K562 (cell line): Measurements from ENCODE around the gene USP49. TPM values are rescaled to one million over a fixed set of nuclear protein-coding genes. Genes with fewer than 3 reads are reported as not detected.

ENCODE experiments used
- ARID1B ChIP-seq: fragments of 450-650 bp; IDR thresholded peaks from 2 replicates; pipeline ENCODE4 v1.6.1; 2016; ENCODE audit warnings: antibody characterized with exemption, mild to moderate bottlenecking, inconsistent platforms
- ASH1L ChIP-seq: fragments of 450-650 bp; IDR thresholded peaks from 2 replicates; pipeline ENCODE4 v1.6.1; 2018; ENCODE audit warnings: borderline replicate concordance, mild to moderate bottlenecking, low read depth; ENCODE audit not compliant: partially characterized antibody
- BDP1 ChIP-seq: IDR thresholded peaks from 3 replicates; pipeline ENCODE4 v1.6.1; 2011; ENCODE audit not compliant: insufficient read length, insufficient read depth
- FOXJ2 ChIP-seq: fragments of 200-800 bp; sonication (Bioruptor generic); IDR thresholded peaks from 2 replicates; pipeline ENCODE4 v1.6.1; 2016; ENCODE audit warnings: missing genetic modification characterization, missing compliant biosample characterization
- JUN ChIP-seq, 2 experiments: sonication (generic) in 1 of 2; formaldehyde crosslinking in 1 of 2; IDR thresholded peaks; 2 replicates each; pipeline versions ENCODE4 v1.6.1 to v1.8.0; 2012 to 2022; ENCODE audit warnings: borderline replicate concordance in 2 of 2, mild to moderate bottlenecking in 2 of 2, improper control_type of control experiment in 1 of 2, low read depth in 1 of 2, low read length in 1 of 2, missing genetic modification reagents in 1 of 2
- MTA3 ChIP-seq: fragments of 450-650 bp; formaldehyde crosslinking; IDR thresholded peaks from 2 replicates; pipeline ENCODE4 v1.6.1; 2017; ENCODE audit warnings: mild to moderate bottlenecking, borderline replicate concordance
- MYC ChIP-seq, 2 experiments: fragments of 250-450 bp in 1 of 2; sonication (Bioruptor Pico) in 1 of 2; IDR thresholded peaks; 2 replicates each; pipeline versions ENCODE4 v1.5.1 to v1.6.1; 2012 to 2021; ENCODE audit warnings: low read depth in 2 of 2, borderline replicate concordance in 1 of 2, improper control_type of control experiment in 1 of 2, low read length in 1 of 2, mild to moderate bottlenecking in 1 of 2, moderate library complexity in 1 of 2
- MYNN ChIP-seq, 2 experiments: sonication (generic); formaldehyde crosslinking in 1 of 2; IDR thresholded peaks; 2 replicates each; pipeline versions ENCODE4 v1.5.0 to v1.6.1; 2016 to 2020; ENCODE audit warnings: antibody characterized with exemption in 1 of 2, missing genetic modification reagents in 1 of 2
- NCOR1 ChIP-seq: fragments of 450-650 bp; IDR thresholded peaks from 2 replicates; pipeline ENCODE4 v1.6.1; 2016; ENCODE audit warnings: mild to moderate bottlenecking, moderate library complexity
- NUFIP1 ChIP-seq: fragments of 450-650 bp; IDR thresholded peaks from 2 replicates; pipeline ENCODE4 v1.6.1; 2018; ENCODE audit not compliant: partially characterized antibody
- PHF21A ChIP-seq: fragments of 450-650 bp; IDR thresholded peaks from 2 replicates; pipeline ENCODE4 v1.6.1; 2017; ENCODE audit warnings: low read depth, borderline replicate concordance
- PHF8 ChIP-seq: fragments of 200-600 bp; sonication (generic); IDR thresholded peaks from 2 replicates; pipeline ENCODE4 v1.6.1; 2012; ENCODE audit warnings: mixed run types, mild to moderate bottlenecking, inconsistent platforms, low read length, moderate library complexity, borderline replicate concordance
- RFX5 ChIP-seq: IDR thresholded peaks from 2 replicates; pipeline ENCODE4 v1.6.1; 2011; ENCODE audit warnings: low read depth, mild to moderate bottlenecking, improper control_type of control experiment, low read length
- SMARCB1 ChIP-seq: IDR thresholded peaks from 2 replicates; pipeline ENCODE4 v1.6.1; 2011; ENCODE audit warnings: improper control_type of control experiment, low read depth; ENCODE audit not compliant: insufficient read length
- SNIP1 ChIP-seq: fragments of 450-650 bp; IDR thresholded peaks from 2 replicates; pipeline ENCODE4 v1.7.1; 2017; ENCODE audit warnings: low read depth, mild to moderate bottlenecking
- SREBF2 ChIP-seq: sonication (generic); formaldehyde crosslinking; IDR thresholded peaks from 2 replicates; pipeline ENCODE4 v1.4.0; 2020; ENCODE audit warnings: mild to moderate bottlenecking, missing genetic modification reagents
- TBP ChIP-seq: optimal IDR thresholded peaks from 2 replicates; pipeline ENCODE3; 2011; ENCODE audit warnings: low read depth, low read length, improper control_type of control experiment
- TEAD1 ChIP-seq, 2 experiments: fragments of 450-650 bp in 1 of 2; sonication (generic) in 1 of 2; formaldehyde crosslinking; IDR thresholded peaks; 2 replicates each; pipeline versions ENCODE4 v1.4.0 to v1.8.0; 2020 to 2022; ENCODE audit warnings: mild to moderate bottlenecking in 2 of 2, missing genetic modification reagents in 1 of 2
- ZC3H4 ChIP-seq: sonication (generic); formaldehyde crosslinking; IDR thresholded peaks from 2 replicates; pipeline ENCODE4 v1.9.0; 2021; ENCODE audit warnings: missing genetic modification reagents, borderline replicate concordance
- ZNF12 ChIP-seq: sonication (generic); formaldehyde crosslinking; IDR thresholded peaks from 2 replicates; pipeline ENCODE4 v1.4.0; 2020; ENCODE audit warnings: mild to moderate bottlenecking, missing genetic modification reagents
- ZNF316 ChIP-seq: fragments of 450-650 bp; IDR thresholded peaks from 2 replicates; pipeline ENCODE4 v1.6.1; 2016
- ZNF445 ChIP-seq: fragments of 250-450 bp; sonication (Bioruptor Pico); IDR thresholded peaks from 2 replicates; pipeline ENCODE4 v1.4.0; 2020; ENCODE audit warnings: low read depth, mild to moderate bottlenecking, moderate library complexity
- ZNF699 ChIP-seq: fragments of 250-450 bp; sonication (Bioruptor Pico); IDR thresholded peaks from 2 replicates; pipeline ENCODE4 v1.8.0; 2021; ENCODE audit warnings: mild to moderate bottlenecking, moderate library complexity; ENCODE audit not compliant: insufficient replicate concordance
- ZSCAN29 ChIP-seq: fragments of 450-650 bp; IDR thresholded peaks from 2 replicates; pipeline ENCODE4 v1.6.1; 2017
- polyA plus RNA-seq, 8 experiments: library from polyadenylated mRNA; depleted of rRNA in 4 of 8; stranded (reverse) in 5 of 8; unstranded in 3 of 8; fragments of >200 nt; fragmentation: Nextera tagmentation in 2 of 8; fragmentation: Illumina TruSeq in 1 of 8; extraction: Ambion mirVana in 2 of 8; extraction: Trizol in 1 of 8; gene quantifications; 2 replicates each; pipeline versions ENCODE4 v1.2.1 to v1.2.3, GENCODE V29; 2011 to 2014; ENCODE audit warnings: inconsistent platforms in 1 of 8, missing spikeins in 1 of 8
- total RNA-seq, 7 experiments: library from RNA; depleted of rRNA in 6 of 7; stranded (reverse); fragments of >200 nt in 6 of 7; fragmentation: Illumina TruSeq in 2 of 7; extraction: Trizol in 2 of 7; gene quantifications; 2 replicates each; pipeline versions ENCODE4 v1.2.1 to v1.2.3, GENCODE V29; 2011 to 2021; ENCODE audit warnings: low replicate concordance in 1 of 7
- TF ChIP-seq, protein P1 (sequence below): fragments of 250-450 bp; sonication (Bioruptor Pico); IDR thresholded peaks from 2 replicates; pipeline ENCODE4 v1.8.0; 2022; ENCODE audit warnings: moderate library complexity, mild to moderate bottlenecking, inconsistent platforms
- TF ChIP-seq, protein P2 (sequence below): fragments of 250-450 bp; sonication (Bioruptor Pico); IDR thresholded peaks from 2 replicates; pipeline ENCODE4 v1.4.0; 2020; ENCODE audit warnings: mild to moderate bottlenecking, moderate library complexity

Gene USP49
- total and polyA plus RNA-seq, 9 of the 15 experiments (the other 6 are each of a cell fraction or from before 2014, with no cell fraction given) = 1.0 to 9.9 (median 6.5) TPM

- no peak for TF ChIP-seq FOXJ2
- TF ChIP-seq JUN (IDR thresholded peaks at IDR 0.05; ENCODE audit: borderline replicate concordance, low read depth, low read length) = peak; percentile 31; the same call in 1 of the 2 replicates
- no peak for TF ChIP-seq JUN (CRISPR knock-in tag; IDR thresholded peaks at IDR 0.05; ENCODE audit: borderline replicate concordance)
- TF ChIP-seq SREBF2 (CRISPR knock-in tag) = no peak
- no peak for TF ChIP-seq ASH1L
- no peak for TF ChIP-seq PHF8
- no peak for TF ChIP-seq SNIP1
- TF ChIP-seq MYC (IDR thresholded peaks at IDR 0.05; ENCODE audit: low read depth, low read length) = 0 out of 2 replicates have a peak, but pooled peaks have one; percentile 22
- no peak for TF ChIP-seq MYC (CRISPR knock-in tag; IDR thresholded peaks at IDR 0.05; ENCODE audit: borderline replicate concordance, low read depth)
- TF ChIP-seq ZNF699 = no peak
- no peak for TF ChIP-seq ZNF12 (CRISPR knock-in tag)
- 0 out of 2 replicates have a peak, but pooled peaks have one; percentile 9 for TF ChIP-seq ARID1B
- TF ChIP-seq, protein P1, sequence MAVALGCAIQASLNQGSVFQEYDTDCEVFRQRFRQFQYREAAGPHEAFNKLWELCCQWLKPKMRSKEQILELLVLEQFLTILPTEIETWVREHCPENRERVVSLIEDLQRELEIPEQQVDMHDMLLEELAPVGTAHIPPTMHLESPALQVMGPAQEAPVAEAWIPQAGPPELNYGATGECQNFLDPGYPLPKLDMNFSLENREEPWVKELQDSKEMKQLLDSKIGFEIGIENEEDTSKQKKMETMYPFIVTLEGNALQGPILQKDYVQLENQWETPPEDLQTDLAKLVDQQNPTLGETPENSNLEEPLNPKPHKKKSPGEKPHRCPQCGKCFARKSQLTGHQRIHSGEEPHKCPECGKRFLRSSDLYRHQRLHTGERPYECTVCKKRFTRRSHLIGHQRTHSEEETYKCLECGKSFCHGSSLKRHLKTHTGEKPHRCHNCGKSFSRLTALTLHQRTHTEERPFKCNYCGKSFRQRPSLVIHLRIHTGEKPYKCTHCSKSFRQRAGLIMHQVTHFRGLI (CRISPR knock-in tag) = no peak
- no peak for TF ChIP-seq ZNF445 (CRISPR knock-in tag)
- TF ChIP-seq BDP1 = no peak
- TF ChIP-seq RFX5 = no peak
- no peak for TF ChIP-seq SMARCB1
- TF ChIP-seq TEAD1 (CRISPR knock-in tag; IDR thresholded peaks at IDR 0.05) = no peak
- TF ChIP-seq PHF21A = no peak
- TF ChIP-seq MYNN (IDR thresholded peaks at IDR 0.05) = no peak
- TF ChIP-seq MYNN (CRISPR knock-in tag; IDR thresholded peaks at IDR 0.05) = no peak
- TF ChIP-seq ZSCAN29 = no peak
- TF ChIP-seq, protein P2, sequence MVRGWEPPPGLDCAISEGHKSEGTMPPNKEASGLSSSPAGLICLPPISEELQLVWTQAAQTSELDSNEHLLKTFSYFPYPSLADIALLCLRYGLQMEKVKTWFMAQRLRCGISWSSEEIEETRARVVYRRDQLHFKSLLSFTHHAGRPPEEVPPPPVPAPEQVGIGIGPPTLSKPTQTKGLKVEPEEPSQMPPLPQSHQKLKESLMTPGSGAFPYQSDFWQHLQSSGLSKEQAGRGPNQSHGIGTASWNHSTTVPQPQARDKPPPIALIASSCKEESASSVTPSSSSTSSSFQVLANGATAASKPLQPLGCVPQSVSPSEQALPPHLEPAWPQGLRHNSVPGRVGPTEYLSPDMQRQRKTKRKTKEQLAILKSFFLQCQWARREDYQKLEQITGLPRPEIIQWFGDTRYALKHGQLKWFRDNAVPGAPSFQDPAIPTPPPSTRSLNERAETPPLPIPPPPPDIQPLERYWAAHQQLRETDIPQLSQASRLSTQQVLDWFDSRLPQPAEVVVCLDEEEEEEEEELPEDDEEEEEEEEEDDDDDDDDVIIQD = no peak
- TF ChIP-seq TBP = no peak
- TF ChIP-seq MTA3 = no peak
- TF ChIP-seq ZC3H4 (CRISPR knock-in tag) = no peak
- no peak for TF ChIP-seq NUFIP1
- no peak for TF ChIP-seq ZNF316
- TF ChIP-seq NCOR1 = no peak
These were observed 6.8 kb upstream of the USP49 start (continued) for GRCh38 chr6:41901882-41902519.
